Pancreas (tissue), 10 donors: ENCODE results near the gene NRIP3. TPM values are rescaled to one million over a fixed set of nuclear protein-coding genes. Genes with fewer than 3 reads are reported as not detected.
"Not testable (repeated sequence)": the region's sequence is repeated elsewhere in the genome, so short reads cannot be mapped to it uniquely, and the experiment has no call there.

Experiments used
- ATAC-seq, 4 donors: fragments of 200-7000 bp; cut with Tn5 transposase; one replicate each; pipeline versions ENCODE4 v1.8.0 to v1.9.1; 2020; ENCODE audit warnings: mild to moderate bottlenecking in 4 of 4, moderate library complexity in 4 of 4
- DNase-seq, 6 donors: peaks; one replicate each; pipeline ENCODE4 v3.0.0-alpha.2; 2020
- FAIRE-seq: peaks from 2 replicates; lab custom pipeline; 2012; peaks lifted over from hg19 to GRCh38; lab: Jason Lieb, UNC
- H3K27ac ChIP-seq, 4 donors: fragments of 200-600 bp; sonication (generic); 1 replicate in 3 of 4; 2 replicates in 1 of 4; pipeline versions ENCODE4 v1.5.0 to v1.8.0; 2020
- H3K27me3 ChIP-seq, 4 donors: fragments of 200-600 bp; one replicate each; pipeline ENCODE4 v1.8.0; 2021
- H3K36me3 ChIP-seq, 3 donors: fragments of 200-600 bp; sonication (generic) in 1 of 3; one replicate each; pipeline versions ENCODE4 v1.5.0 to v1.8.0; 2020 to 2021
- H3K4me1 ChIP-seq, 3 donors: fragments of 200-600 bp; one replicate each; pipeline ENCODE4 v1.8.0; 2021
- H3K4me3 ChIP-seq, 4 donors: fragments of 200-600 bp; sonication (generic) in 2 of 4; one replicate each; pipeline versions ENCODE4 v1.5.0 to v1.8.0; 2020 to 2021
- H3K9me3 ChIP-seq, 4 donors: fragments of 200-600 bp; one replicate each; pipeline ENCODE4 v1.8.0; 2021
- CTCF ChIP-seq, 4 donors: fragments of 200-600 bp; sonication (generic) in 3 of 4; IDR thresholded peaks; one replicate each; pipeline versions ENCODE4 v1.5.0 to v1.8.0; 2021; ENCODE audit warnings: antibody characterized with exemption in 4 of 4
- WGBS, 2 donors: extraction: QIAGEN DNeasy Blood & Tissue Kit; methylation state at CpG; one replicate each; pipeline ENCODE4 v1.1.7; 2013; 5-methylcytosine and 5-hydroxymethylcytosine counted together
- intact Hi-C, 3 donors: fragments of 100-400 bp; cut with DNase I; formaldehyde crosslinking; loops; one replicate each; pipeline versions ENCODE4 v1.11.1 to v1.14.2; 2022
- polyA plus RNA-seq, 2 donors: library from polyadenylated mRNA; stranded (reverse); fragments of 200-250 nt; gene quantifications; one replicate each; pipeline ENCODE4 v1.2.3, GENCODE V29; 2013
- total RNA-seq, 6 donors: library from RNA; stranded (reverse); fragmentation: NEBNext Ultra II Directional in 4 of 6; extraction: Animal tissue kit (Norgen Biotek cat#: 25700) in 4 of 6; gene quantifications; one replicate each; pipeline versions ENCODE4 v1.2.1 to v1.2.4, GENCODE V29; 2021 to 2023
- donor health status: healthy with polysubstance abuse.
- donor health status: DM: no; HTN: no; CAD: no; lungs with moderate emphysema.
- donor health status: DM: no; HTN: no; CAD: no.
- donor health status: control.
- donor health status: control.
- donor health status: Bipolar disorder and iron deficiency.
- donor health status: DM: yes; HTN: yes; CAD: no.
- donor health status: DM: no; HTN: no; CAD: no.
- donor health status: DM: no; HTN: no; CAD: no.
- donor health status: DM: yes; HTN: yes; CAD: no.

The NRIP3 gene
- total and polyA plus RNA-seq, 8 donors: 0.04 to 0.44 (median 0.27) TPM

- FAIRE-seq (no peak), DNase-seq (no peak), ATAC-seq (no peak)
- Histone ChIP-seq H3K27me3 (no peaks in the 10 kb centered on the region), H3K27ac (no peak overlapping the region), H3K36me3 (no peaks in the 10 kb centered on the region), H3K4me1 (no peaks in the 10 kb centered on the region), H3K4me3 (no peak overlapping the region), H3K9me3 (no peaks in the 10 kb centered on the region)
- WGBS, 2 donors: 79 to 85% methylated on average over 4 of the region's 4 CpGs
- intact Hi-C loops: no loop called here
- no peak for TF ChIP-seq CTCF (IDR thresholded peaks at IDR 0.05)
Measured at GRCh38 chr11:9013373-9013772, 9.6 kb upstream of the NRIP3 start.

GRCh38 chr11:9009538-9009937 lies 5.7 kb upstream of the NRIP3 start:
- H3K9me3 ChIP-seq, H3K4me3 ChIP-seq, intact Hi-C loops, H3K36me3 ChIP-seq, H3K4me1 ChIP-seq, FAIRE-seq, H3K27me3 ChIP-seq, ATAC-seq, H3K27ac ChIP-seq, DNase-seq: not testable (repeated sequence)
- whole genome bisulfite sequencing, 2 donors: 50 to 56% methylated on average over 1 of the region's 1 CpG

DNA sequence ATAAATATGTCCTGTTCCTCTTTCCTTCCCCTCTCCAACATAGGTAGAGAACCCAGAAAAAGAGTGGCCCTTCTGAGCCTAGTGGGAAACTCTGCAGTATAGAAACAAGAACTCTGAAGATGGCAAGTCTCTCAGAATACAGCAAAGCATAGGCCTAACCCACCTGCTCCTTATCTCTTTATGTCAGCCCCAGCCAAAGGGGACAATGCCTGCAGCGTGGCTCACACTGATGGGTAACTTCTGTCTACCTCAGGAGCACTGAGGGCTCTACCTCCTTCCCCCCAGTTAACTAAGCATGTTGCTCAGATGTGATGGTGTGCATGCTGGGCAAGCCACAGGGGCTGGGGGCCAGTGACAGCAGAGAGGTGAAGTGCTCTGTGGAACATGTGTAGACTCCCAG lies 4.9 kb upstream of the NRIP3 start:
- no peak for TF ChIP-seq CTCF (IDR thresholded peaks at IDR 0.05)
- Histone ChIP-seq H3K27ac (no peak overlapping the region), H3K4me3 (no peak overlapping the region), H3K4me1 (peaks cover 0 to 5% (median under 1%) of the 10 kb centered on the region in 3 donors), H3K9me3 (no peaks in the 10 kb centered on the region), H3K27me3 (no peaks in the 10 kb centered on the region), H3K36me3 (no peaks in the 10 kb centered on the region)
- intact Hi-C loops: no loop called here
- FAIRE-seq (no peak), DNase-seq (no peak), ATAC-seq (no peak)
- 68 to 75% methylated on average over 1 of the region's 1 CpG for WGBS, 2 donors

DNA sequence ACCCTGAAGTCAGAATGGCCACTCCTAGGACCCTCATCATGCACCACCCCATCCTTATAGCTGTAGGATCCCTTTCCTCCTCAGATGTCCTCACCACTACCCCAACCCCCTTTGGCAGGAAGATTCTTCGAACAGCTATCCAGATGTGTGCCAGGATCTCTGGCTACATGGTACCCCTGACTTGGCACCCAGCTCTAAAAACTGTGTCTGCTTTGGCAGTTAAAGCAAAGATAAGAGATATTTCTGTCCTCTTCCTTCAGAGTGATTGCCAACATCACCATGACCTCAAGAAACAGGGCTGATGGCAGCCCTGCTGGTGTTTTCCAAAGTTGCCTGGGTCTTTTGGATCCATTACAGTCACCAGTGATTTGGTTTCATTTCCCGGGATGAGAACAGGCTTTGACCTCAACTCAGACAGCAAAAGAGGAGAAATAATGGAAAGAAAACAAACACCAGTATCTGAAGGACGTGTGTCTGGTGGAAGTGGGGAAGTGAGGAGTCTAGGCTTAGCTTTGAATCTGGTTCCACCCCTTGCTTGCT lies 4.3 kb upstream of the NRIP3 start:
- DNase-seq (no peak), FAIRE-seq (no peak), ATAC-seq (no peak)
- Histone ChIP-seq H3K27me3 (peaks cover 0 to 4% (median 0%) of the 10 kb centered on the region in 4 donors), H3K4me3 (no peak overlapping the region), H3K27ac (no peak overlapping the region), H3K4me1 (peaks cover 0 to 9% (median 7%) of the 10 kb centered on the region in 3 donors), H3K9me3 (no peaks in the 10 kb centered on the region), H3K36me3 (no peaks in the 10 kb centered on the region)
- intact Hi-C loops: no loop called here
- TF ChIP-seq CTCF (IDR thresholded peaks at IDR 0.05): no peak
- WGBS, 2 donors: 50 to 54% methylated on average over 3 of the region's 3 CpGs

DNA sequence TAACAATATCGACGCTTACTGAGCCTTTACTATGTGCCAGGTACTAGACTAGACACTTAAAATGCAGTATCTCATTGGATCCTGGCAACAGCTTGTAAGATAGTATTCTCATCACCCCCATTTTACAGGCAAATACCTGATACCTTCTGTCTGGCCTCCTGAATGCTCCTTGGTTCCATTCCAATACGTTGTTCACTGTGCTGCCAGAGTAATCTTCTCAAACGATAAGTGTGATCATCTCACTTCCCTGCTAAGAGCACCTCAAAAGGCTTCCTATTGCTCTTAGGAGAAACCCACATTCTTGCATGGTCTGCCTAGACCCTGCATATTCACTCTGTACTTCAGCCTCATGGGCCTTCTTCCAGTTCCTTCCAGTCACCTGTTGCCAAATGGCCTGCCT lies 1.3 kb upstream of the NRIP3 start:
- 77 to 87% methylated on average over 4 of the region's 4 CpGs for WGBS, 2 donors
- FAIRE-seq: no peak
- intact Hi-C loops: no loop called here

More for the DNA sequence above, 1.3 kb upstream of the NRIP3 start:
- Histone ChIP-seq H3K4me1 (peaks cover 0 to 9% (median 8%) of the 10 kb centered on the region in 3 donors), H3K4me3 (no peak overlapping the region), H3K9me3 (no peaks in the 10 kb centered on the region), H3K27me3 (peaks cover 0 to 25% (median 7%) of the 10 kb centered on the region in 4 donors), H3K27ac (no peak overlapping the region), H3K36me3 (no peaks in the 10 kb centered on the region)
- no peak for ATAC-seq
- no peak for TF ChIP-seq CTCF (IDR thresholded peaks at IDR 0.05)
- DNase-seq: no peak
